Measurements from ENCODE around the gene RPL27A.

Gene RPL27A

GRCh38 chr11:8682303-8683114, at the start of gene RPL27A, which contains the start of gene TRIM66:
RPL27A (plus strand) TSS chr11:8682792; CDS start chr11:8682814, 22 bp downstream.
TRIM66 (minus strand) TSS chr11:8682665; CDS start chr11:8672274, 10,391 bp downstream.
- peak within 1 kb of the TSS; percentile 86 to 96 for H3K4me3 ChIP-seq (ENCODE audit: low read depth in 1 of 2, low read length in 2 of 2)
- H3K36me3 ChIP-seq (ENCODE audit: control insufficient read depth in 1 of 2, insufficient read depth in 2 of 2, low read length in 2 of 2), result peaks cover 24 to 45% of the 10 kb centered on the region in 2 donors

GRCh38 chr11:8634498-8634897, 48.1 kb upstream of the RPL27A start:
- Histone ChIP-seq H3K27me3 (ENCODE audit: control insufficient read depth in 1 of 2, insufficient read depth in 2 of 2, low read length in 2 of 2) (no peaks in the 10 kb centered on the region), H3K4me1 (ENCODE audit: control insufficient read depth in 1 of 2, insufficient read depth in 2 of 2, low read length in 2 of 2) (no peaks in the 10 kb centered on the region), H3K9ac (ENCODE audit: low read depth in 1 of 2, low read length in 2 of 2) (no peak overlapping the region), H3K4me3 (ENCODE audit: low read depth in 1 of 2, low read length in 2 of 2) (no peak overlapping the region), H3K36me3 (ENCODE audit: control insufficient read depth in 1 of 2, insufficient read depth in 2 of 2, low read length in 2 of 2) (peaks cover 13 to 48% of the 10 kb centered on the region in 2 donors), H3K27ac (ENCODE audit: low read depth, low read length) (no peak overlapping the region), H3K9me3 (ENCODE audit: control insufficient read depth in 1 of 2, low read length in 2 of 2) (peaks cover 0 to 7% of the 10 kb centered on the region in 2 donors)

More at GRCh38 chr11:8682303-8683114, at the start of gene RPL27A, which contains the start of gene TRIM66:
- Histone ChIP-seq H3K9me3 (ENCODE audit: control insufficient read depth in 1 of 2, low read length in 2 of 2) (no peaks in the 10 kb centered on the region), H3K4me1 (ENCODE audit: control insufficient read depth in 1 of 2, insufficient read depth in 2 of 2, low read length in 2 of 2) (peaks cover 19 to 22% of the 10 kb centered on the region in 2 donors), H3K27me3 (ENCODE audit: control insufficient read depth in 1 of 2, insufficient read depth in 2 of 2, low read length in 2 of 2) (no peaks in the 10 kb centered on the region), H3K9ac (ENCODE audit: low read depth in 1 of 2, low read length in 2 of 2) (peak within 1 kb of the TSS; percentile 95 to 97), H3K27ac (ENCODE audit: low read depth, low read length) (peak within 1 kb of the TSS; percentile 83)

GRCh38 chr11:8636127-8636526, 46.5 kb upstream of the RPL27A start:
- no peak overlapping the region for H3K27ac ChIP-seq (ENCODE audit: low read depth, low read length)
- H3K4me1 ChIP-seq (ENCODE audit: control insufficient read depth in 1 of 2, insufficient read depth in 2 of 2, low read length in 2 of 2), result peaks cover 0 to 2% of the 10 kb centered on the region in 2 donors
- H3K4me3 ChIP-seq (ENCODE audit: low read depth in 1 of 2, low read length in 2 of 2), result no peak overlapping the region
- peaks cover 13 to 53% of the 10 kb centered on the region in 2 donors for H3K36me3 ChIP-seq (ENCODE audit: control insufficient read depth in 1 of 2, insufficient read depth in 2 of 2, low read length in 2 of 2)
- H3K9ac ChIP-seq (ENCODE audit: low read depth in 1 of 2, low read length in 2 of 2), result no peak overlapping the region
- H3K27me3 ChIP-seq (ENCODE audit: control insufficient read depth in 1 of 2, insufficient read depth in 2 of 2, low read length in 2 of 2), result no peaks in the 10 kb centered on the region
- peaks cover 0 to 7% of the 10 kb centered on the region in 2 donors for H3K9me3 ChIP-seq (ENCODE audit: control insufficient read depth in 1 of 2, low read length in 2 of 2)

- peaks cover 2 to 8% of the 10 kb centered on the region in 2 donors for H3K4me1 ChIP-seq (ENCODE audit: control insufficient read depth in 1 of 2, insufficient read depth in 2 of 2, low read length in 2 of 2)
- no peak overlapping the region for H3K4me3 ChIP-seq (ENCODE audit: low read depth in 1 of 2, low read length in 2 of 2)
- peaks cover 0 to 7% of the 10 kb centered on the region in 2 donors for H3K9me3 ChIP-seq (ENCODE audit: control insufficient read depth in 1 of 2, low read length in 2 of 2)
- no peak overlapping the region for H3K9ac ChIP-seq (ENCODE audit: low read depth in 1 of 2, low read length in 2 of 2)
- H3K36me3 ChIP-seq (ENCODE audit: control insufficient read depth in 1 of 2, insufficient read depth in 2 of 2, low read length in 2 of 2), result peaks cover 10 to 57% of the 10 kb centered on the region in 2 donors
- no peaks in the 10 kb centered on the region for H3K27me3 ChIP-seq (ENCODE audit: control insufficient read depth in 1 of 2, insufficient read depth in 2 of 2, low read length in 2 of 2)
- H3K27ac ChIP-seq (ENCODE audit: low read depth, low read length), result no peak overlapping the region
These were observed 44.3 kb upstream of the RPL27A start for GRCh38 chr11:8638300-8638699.

- Histone ChIP-seq H3K4me1 (ENCODE audit: control insufficient read depth in 1 of 2, insufficient read depth in 2 of 2, low read length in 2 of 2) (peaks cover 2 to 8% of the 10 kb centered on the region in 2 donors), H3K9me3 (ENCODE audit: control insufficient read depth in 1 of 2, low read length in 2 of 2) (peaks cover 0 to 7% of the 10 kb centered on the region in 2 donors), H3K36me3 (ENCODE audit: control insufficient read depth in 1 of 2, insufficient read depth in 2 of 2, low read length in 2 of 2) (peaks cover 19 to 52% of the 10 kb centered on the region in 2 donors), H3K9ac (ENCODE audit: low read depth in 1 of 2, low read length in 2 of 2) (no peak overlapping the region), H3K27ac (ENCODE audit: low read depth, low read length) (no peak overlapping the region), H3K4me3 (ENCODE audit: low read depth in 1 of 2, low read length in 2 of 2) (no peak overlapping the region), H3K27me3 (ENCODE audit: control insufficient read depth in 1 of 2, insufficient read depth in 2 of 2, low read length in 2 of 2) (no peaks in the 10 kb centered on the region)
These were observed 42.9 kb upstream of the RPL27A start for GRCh38 chr11:8639655-8640054.

GRCh38 chr11:8640267-8640906, 42.2 kb upstream of the RPL27A start:
- H3K36me3 ChIP-seq (ENCODE audit: control insufficient read depth in 1 of 2, insufficient read depth in 2 of 2, low read length in 2 of 2), result peaks cover 19 to 52% of the 10 kb centered on the region in 2 donors
- no peak overlapping the region for H3K9ac ChIP-seq (ENCODE audit: low read depth in 1 of 2, low read length in 2 of 2)
- H3K9me3 ChIP-seq (ENCODE audit: control insufficient read depth in 1 of 2, low read length in 2 of 2), result peaks cover 0 to 7% of the 10 kb centered on the region in 2 donors
- H3K27ac ChIP-seq (ENCODE audit: low read depth, low read length), result no peak overlapping the region
- H3K27me3 ChIP-seq (ENCODE audit: control insufficient read depth in 1 of 2, insufficient read depth in 2 of 2, low read length in 2 of 2), result no peaks in the 10 kb centered on the region
- peaks cover 2 to 8% of the 10 kb centered on the region in 2 donors for H3K4me1 ChIP-seq (ENCODE audit: control insufficient read depth in 1 of 2, insufficient read depth in 2 of 2, low read length in 2 of 2)
- no peak overlapping the region for H3K4me3 ChIP-seq (ENCODE audit: low read depth in 1 of 2, low read length in 2 of 2)

GRCh38 chr11:8641332-8641731, 41.3 kb upstream of the RPL27A start:
- Histone ChIP-seq H3K36me3 (ENCODE audit: control insufficient read depth in 1 of 2, insufficient read depth in 2 of 2, low read length in 2 of 2) (peaks cover 20 to 53% of the 10 kb centered on the region in 2 donors), H3K4me3 (ENCODE audit: low read depth in 1 of 2, low read length in 2 of 2) (no peak overlapping the region), H3K27me3 (ENCODE audit: control insufficient read depth in 1 of 2, insufficient read depth in 2 of 2, low read length in 2 of 2) (no peaks in the 10 kb centered on the region), H3K27ac (ENCODE audit: low read depth, low read length) (no peak overlapping the region), H3K9me3 (ENCODE audit: control insufficient read depth in 1 of 2, low read length in 2 of 2) (peaks cover 0 to 5% of the 10 kb centered on the region in 2 donors), H3K9ac (ENCODE audit: low read depth in 1 of 2, low read length in 2 of 2) (no peak overlapping the region), H3K4me1 (ENCODE audit: control insufficient read depth in 1 of 2, insufficient read depth in 2 of 2, low read length in 2 of 2) (peaks cover 2 to 8% of the 10 kb centered on the region in 2 donors)

GRCh38 chr11:8642196-8642841, 40.3 kb upstream of the RPL27A start:
- H3K36me3 ChIP-seq (ENCODE audit: control insufficient read depth in 1 of 2, insufficient read depth in 2 of 2, low read length in 2 of 2), result peaks cover 21 to 58% of the 10 kb centered on the region in 2 donors
- H3K9ac ChIP-seq (ENCODE audit: low read depth in 1 of 2, low read length in 2 of 2), result no peak overlapping the region
- no peak overlapping the region for H3K27ac ChIP-seq (ENCODE audit: low read depth, low read length)
- H3K4me1 ChIP-seq (ENCODE audit: control insufficient read depth in 1 of 2, insufficient read depth in 2 of 2, low read length in 2 of 2), result peaks cover 2 to 8% of the 10 kb centered on the region in 2 donors
- H3K4me3 ChIP-seq (ENCODE audit: low read depth in 1 of 2, low read length in 2 of 2), result no peak overlapping the region
- no peaks in the 10 kb centered on the region for H3K27me3 ChIP-seq (ENCODE audit: control insufficient read depth in 1 of 2, insufficient read depth in 2 of 2, low read length in 2 of 2)
- H3K9me3 ChIP-seq (ENCODE audit: control insufficient read depth in 1 of 2, low read length in 2 of 2), result no peaks in the 10 kb centered on the region

GRCh38 chr11:8646873-8647272, 35.7 kb upstream of the RPL27A start:
- Histone ChIP-seq H3K9ac (ENCODE audit: low read depth in 1 of 2, low read length in 2 of 2) (no peak overlapping the region), H3K4me3 (ENCODE audit: low read depth in 1 of 2, low read length in 2 of 2) (no peak overlapping the region), H3K27me3 (ENCODE audit: control insufficient read depth in 1 of 2, insufficient read depth in 2 of 2, low read length in 2 of 2) (no peaks in the 10 kb centered on the region), H3K27ac (ENCODE audit: low read depth, low read length) (no peak overlapping the region), H3K36me3 (ENCODE audit: control insufficient read depth in 1 of 2, insufficient read depth in 2 of 2, low read length in 2 of 2) (peaks cover 28 to 44% of the 10 kb centered on the region in 2 donors), H3K9me3 (ENCODE audit: control insufficient read depth in 1 of 2, low read length in 2 of 2) (no peaks in the 10 kb centered on the region), H3K4me1 (ENCODE audit: control insufficient read depth in 1 of 2, insufficient read depth in 2 of 2, low read length in 2 of 2) (peaks cover 2 to 4% of the 10 kb centered on the region in 2 donors)
